Measurements from ENCODE around the gene MYMK.

Gene MYMK

DNA sequence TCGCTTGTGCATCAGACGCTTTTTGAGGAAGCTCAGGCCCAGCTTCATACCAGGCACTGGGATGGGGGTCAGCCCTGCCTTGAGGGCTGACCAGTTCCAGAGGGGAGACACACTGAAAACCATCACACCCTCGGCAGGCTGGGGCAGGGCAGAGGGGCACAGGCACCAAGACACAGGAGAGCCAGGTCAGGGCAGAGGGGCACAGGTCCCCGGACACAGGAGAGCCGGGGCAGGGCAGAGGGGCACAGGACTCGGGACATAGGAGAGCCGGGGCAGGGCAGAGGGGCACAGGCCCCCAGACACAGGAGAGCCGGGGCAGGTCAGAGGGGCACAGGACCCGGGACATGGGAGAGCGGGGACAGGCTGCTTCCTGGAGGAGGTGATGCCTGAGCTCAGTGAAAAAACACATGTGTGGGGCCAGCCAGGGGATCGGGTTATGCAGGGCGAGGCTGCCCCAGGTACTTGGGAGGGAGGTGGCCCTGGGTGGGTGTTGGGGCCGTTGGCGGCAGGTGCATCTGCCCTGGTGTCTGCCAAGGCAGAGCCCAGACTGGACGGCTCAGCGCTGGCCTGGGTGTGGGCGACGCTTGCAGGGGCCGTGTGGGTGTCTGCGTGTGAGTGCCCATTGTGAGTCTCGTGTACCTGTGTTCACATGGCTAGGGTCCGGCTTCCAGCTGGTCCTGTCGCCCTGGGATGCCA, 30.8 kb downstream of the MYMK start:
- DNase-seq (ENCODE audit: low read depth), result no peak
- H3K4me3 ChIP-seq (ENCODE audit: low read length), result no peak overlapping the region
- TF ChIP-seq, protein P1, sequence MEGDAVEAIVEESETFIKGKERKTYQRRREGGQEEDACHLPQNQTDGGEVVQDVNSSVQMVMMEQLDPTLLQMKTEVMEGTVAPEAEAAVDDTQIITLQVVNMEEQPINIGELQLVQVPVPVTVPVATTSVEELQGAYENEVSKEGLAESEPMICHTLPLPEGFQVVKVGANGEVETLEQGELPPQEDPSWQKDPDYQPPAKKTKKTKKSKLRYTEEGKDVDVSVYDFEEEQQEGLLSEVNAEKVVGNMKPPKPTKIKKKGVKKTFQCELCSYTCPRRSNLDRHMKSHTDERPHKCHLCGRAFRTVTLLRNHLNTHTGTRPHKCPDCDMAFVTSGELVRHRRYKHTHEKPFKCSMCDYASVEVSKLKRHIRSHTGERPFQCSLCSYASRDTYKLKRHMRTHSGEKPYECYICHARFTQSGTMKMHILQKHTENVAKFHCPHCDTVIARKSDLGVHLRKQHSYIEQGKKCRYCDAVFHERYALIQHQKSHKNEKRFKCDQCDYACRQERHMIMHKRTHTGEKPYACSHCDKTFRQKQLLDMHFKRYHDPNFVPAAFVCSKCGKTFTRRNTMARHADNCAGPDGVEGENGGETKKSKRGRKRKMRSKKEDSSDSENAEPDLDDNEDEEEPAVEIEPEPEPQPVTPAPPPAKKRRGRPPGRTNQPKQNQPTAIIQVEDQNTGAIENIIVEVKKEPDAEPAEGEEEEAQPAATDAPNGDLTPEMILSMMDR (IDR thresholded peaks at IDR 0.05; ENCODE audit: insufficient read depth, low read depth, low read length, missing control alignments), result no peak

GRCh38 chr9:133493428-133493827, 31.3 kb downstream of the MYMK start:
- TF ChIP-seq, protein P1 (IDR thresholded peaks at IDR 0.05; ENCODE audit: insufficient read depth, low read depth, low read length, missing control alignments), result no peak
- DNase-seq (ENCODE audit: low read depth), result no peak
- H3K4me3 ChIP-seq (ENCODE audit: low read length), result no peak overlapping the region

GRCh38 chr9:133492061-133493021, 32.4 kb downstream of the MYMK start:
- H3K4me3 ChIP-seq (ENCODE audit: low read length), result no peak overlapping the region
- DNase-seq (ENCODE audit: low read depth), result peak; percentile 28
- TF ChIP-seq, protein P1 (IDR thresholded peaks at IDR 0.05; ENCODE audit: insufficient read depth, low read depth, low read length, missing control alignments), result no peak

DNA sequence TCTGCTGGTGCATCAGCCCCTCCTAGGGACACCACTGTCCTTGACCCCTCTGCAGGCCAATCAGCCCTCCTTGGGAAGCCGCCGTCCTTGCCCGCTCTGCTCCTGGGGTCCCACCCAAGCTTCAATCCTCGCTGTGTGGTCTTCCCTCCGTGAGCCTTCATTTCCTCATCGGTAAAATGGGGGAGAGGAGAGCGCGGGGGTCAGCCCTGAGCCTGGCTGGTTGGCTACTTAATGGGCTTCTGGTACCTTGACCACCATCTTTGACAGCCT, 33.2 kb downstream of the MYMK start:
- TF ChIP-seq, protein P1 (IDR thresholded peaks at IDR 0.05; ENCODE audit: insufficient read depth, low read depth, low read length, missing control alignments), result no peak
- no peak overlapping the region for H3K4me3 ChIP-seq (ENCODE audit: low read length)
- DNase-seq (ENCODE audit: low read depth), result no peak

- no peak overlapping the region for H3K4me3 ChIP-seq (ENCODE audit: low read length)
- TF ChIP-seq, protein P1 (IDR thresholded peaks at IDR 0.05; ENCODE audit: insufficient read depth, low read depth, low read length, missing control alignments), result no peak
- no peak for DNase-seq (ENCODE audit: low read depth)
Observed at GRCh38 chr9:133490865-133491655, 33.7 kb downstream of the MYMK start.

DNA sequence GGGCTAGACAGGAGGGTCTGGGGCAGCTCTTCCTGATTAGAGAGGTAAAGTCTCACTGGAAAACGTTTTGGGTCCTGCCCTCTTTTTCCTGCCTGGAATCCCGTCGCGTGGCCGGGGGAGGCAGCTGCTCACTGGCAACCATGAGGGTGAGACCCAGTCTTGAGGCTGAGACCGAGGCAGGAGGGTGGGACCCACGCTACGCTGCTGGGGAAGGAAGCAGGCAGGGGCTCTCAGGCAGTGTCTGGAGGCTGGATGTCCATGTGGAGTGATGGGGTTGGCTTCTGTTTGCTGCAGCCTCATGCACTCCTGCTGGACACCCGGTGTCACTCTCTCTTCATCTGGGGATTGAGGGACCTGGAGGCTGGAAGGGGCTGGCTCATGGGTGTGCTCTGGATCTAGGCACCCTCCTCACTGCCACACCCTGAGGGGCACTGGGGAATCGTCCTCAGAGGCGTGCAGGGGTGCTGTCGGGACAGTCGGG, 34.5 kb downstream of the MYMK start:
- no peak for DNase-seq (ENCODE audit: low read depth)
- TF ChIP-seq, protein P1 (IDR thresholded peaks at IDR 0.05; ENCODE audit: insufficient read depth, low read depth, low read length, missing control alignments), result no peak
- no peak overlapping the region for H3K4me3 ChIP-seq (ENCODE audit: low read length)
